HG03354 (cell line): Measurements from ENCODE around the gene RPUSD1.
"Not testable (repeated sequence)": the region's sequence is repeated elsewhere in the genome, so short reads cannot be mapped to it uniquely, and the experiment has no call there.

Experiments used
- ATAC-seq: cut with Tn5 transposase; IDR thresholded peaks from one replicate; pipeline ENCODE4 v1.9.1; 2021; ENCODE audit warnings: mild to moderate bottlenecking; ENCODE audit not compliant: unreplicated experiment, poor library complexity, severe bottlenecking

RPUSD1 gene

GRCh38 chr16:787321-787966 is 737 bp downstream of the RPUSD1 start:
- no peak for ATAC-seq

DNA sequence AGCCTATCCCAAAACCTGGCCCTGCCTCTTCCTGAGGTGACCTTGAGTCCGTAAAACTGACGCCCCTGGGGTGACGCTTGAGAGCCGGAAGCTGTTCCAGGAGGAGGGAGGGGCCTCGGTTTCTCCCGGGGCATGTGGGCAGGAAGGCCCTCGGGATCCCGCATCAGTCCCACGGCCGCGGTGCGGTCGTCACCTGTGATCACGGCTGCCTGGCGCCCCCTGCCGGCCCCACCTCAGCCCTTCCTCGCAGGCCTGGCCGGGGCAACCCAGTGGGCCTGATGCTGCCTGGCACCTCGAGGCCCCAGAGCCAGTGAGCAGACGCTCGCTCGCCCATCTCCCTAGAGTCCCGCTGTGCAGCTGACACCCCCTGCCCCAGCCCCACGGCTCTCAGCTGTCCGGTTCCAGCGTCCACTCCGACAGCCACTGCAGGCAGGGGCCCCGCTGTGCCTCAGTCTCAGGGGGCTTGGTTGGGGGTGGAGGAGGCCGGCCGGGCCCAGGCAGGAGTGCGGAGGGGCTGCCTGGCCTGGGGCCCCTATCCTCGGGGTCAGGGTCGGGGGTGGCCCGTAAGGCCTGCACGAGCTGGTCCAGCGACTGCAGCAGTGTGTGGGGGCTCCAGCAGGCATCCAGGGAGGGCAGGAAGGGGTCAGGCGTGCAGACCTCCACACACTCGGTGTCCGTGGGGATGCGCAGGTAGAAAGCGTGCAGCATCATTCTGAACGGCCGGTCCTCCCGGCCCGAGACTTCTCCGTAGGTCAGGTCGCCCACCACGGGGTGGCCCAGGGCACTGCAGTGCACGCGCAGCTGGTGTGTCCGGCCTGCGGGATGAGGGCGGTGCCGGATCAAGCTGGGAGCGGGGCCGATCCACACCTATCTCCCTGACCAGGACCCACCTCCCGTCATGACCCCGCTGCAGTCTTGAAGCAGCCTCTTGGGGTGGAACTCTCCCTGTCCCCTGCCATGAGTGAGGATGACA is 2.3 kb downstream of the RPUSD1 start:
- ATAC-seq = no peak

GRCh38 chr16:784431-784830 is 3.8 kb downstream of the RPUSD1 start:
- ATAC-seq = no peak

- no peak for ATAC-seq
These were observed 4.6 kb downstream of the RPUSD1 start for GRCh38 chr16:783404-784161.

DNA sequence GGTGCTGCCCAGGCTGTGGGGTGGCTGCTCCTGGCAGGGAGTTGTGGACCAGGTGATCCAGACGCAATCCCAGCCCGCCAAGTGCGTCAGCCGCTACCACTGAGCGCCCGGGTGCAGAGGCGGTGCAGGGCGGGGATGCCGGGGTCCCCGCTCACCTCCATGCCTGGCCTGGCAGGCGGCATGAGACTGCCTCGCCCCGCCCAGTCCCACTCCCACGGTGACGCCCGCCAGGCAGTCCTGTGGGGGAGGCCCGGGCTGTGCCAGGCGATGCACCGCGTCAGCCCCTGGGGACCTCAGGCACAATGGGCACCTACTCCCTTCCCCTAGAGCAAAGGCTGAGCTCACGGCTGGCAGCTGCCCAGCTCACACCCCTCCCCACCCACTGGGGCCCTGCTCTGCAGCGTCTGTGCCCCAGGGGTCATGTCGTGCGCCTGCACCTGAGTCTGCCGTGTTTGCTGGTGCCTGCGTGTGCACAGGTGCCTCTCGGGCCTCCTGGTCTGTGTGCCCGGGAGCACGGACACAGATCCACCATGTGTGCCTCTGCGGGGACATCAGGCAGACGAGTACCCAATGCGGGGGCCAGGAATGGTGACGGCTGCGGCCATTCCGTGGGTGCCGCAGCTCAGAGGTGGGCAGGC is 5.3 kb downstream of the RPUSD1 start:
- ATAC-seq = no peak

DNA sequence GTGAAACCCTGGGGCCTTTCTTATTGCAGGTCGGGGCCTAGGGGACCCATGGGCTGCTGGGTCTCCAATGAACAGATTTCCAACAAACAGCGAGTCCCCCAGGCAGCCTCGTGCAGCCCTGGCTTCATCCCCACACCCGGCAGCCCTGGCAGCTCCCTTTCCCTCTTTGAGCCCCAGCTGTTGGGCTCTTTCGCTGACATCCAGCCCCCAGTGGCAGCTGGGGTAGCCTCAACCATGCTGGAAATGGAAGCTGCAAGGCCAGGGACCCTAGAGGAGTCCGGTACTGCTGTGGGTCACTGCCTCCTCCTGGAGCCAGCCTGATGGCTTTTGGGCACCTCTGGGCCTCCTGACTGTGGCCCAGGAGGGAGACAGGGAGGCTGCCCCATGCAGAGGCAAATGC is 5.9 kb downstream of the RPUSD1 start:
- ATAC-seq = no peak

DNA sequence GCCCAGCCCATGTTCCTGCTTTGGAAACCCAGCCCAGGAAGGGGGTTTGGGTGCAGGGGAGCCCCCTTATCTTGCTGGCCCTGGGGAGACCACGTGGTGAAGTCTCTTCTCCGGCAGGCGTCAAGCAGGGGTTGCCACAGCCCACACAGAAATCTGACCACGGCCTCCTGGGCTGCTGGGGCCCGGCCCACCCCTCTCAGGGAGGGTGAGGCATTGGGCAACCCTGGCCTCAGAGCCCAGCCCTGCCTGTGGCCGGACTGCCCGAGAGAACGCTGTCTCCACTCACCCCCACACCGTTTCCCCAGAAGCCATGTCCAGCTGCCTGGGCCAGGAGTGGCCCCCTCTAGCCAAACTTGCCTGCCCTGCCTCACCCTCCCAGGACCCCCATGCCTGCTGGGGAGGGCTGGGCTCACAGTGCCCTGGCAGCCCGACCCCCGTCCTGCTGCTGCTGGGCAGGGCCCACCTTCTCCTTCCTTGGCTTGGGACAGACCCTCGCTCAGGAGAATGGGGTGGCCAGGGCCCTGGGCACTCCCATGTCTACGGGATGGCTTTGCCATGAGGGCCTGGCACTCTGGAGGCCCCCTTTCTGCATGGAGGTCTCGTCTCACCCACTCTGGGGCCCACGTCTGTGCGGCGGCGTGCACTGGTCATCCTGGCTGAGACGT is 6.7 kb downstream of the RPUSD1 start:
- no peak for ATAC-seq

DNA sequence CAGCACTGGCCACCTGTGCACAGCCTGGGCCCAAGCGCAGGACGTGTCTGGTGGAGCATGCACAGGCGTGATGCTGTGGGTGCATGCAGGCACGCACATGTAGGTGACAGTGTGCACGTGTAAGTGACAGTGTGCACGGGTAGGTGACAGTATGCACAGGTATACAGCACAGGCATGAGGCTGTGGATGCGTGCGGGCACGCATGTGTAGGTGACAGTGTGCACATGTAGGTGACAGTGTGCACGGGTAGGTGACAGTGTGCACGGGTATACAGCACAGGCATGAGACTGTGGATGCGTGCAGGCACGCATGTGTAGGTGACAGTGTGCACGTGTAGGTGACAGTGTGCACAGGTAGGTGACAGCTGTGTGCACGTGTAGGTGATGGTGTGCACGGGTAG is 7.9 kb downstream of the RPUSD1 start:
- no peak for ATAC-seq

DNA sequence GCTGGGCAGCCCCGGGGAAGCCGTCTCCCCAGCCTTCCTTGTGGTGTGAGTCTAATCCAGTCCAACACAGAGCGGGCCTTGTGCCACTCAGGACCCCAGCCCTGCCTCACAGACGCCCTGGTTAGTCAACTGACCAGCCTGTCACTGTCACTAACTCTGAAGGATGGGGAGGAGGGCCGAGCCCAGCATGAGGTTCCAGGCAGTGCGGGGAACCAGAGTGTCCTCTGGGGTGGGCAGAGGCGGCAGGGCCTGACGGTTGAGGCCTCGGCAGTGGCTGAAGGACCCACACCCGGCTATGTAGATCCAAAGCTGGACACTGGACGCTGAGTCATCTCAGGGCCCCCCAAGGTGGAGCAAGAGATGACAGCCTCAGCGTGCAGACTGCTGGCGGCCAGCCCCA is 8.6 kb downstream of the RPUSD1 start:
- ATAC-seq = no peak

- ATAC-seq = no peak
These were observed 9.2 kb downstream of the RPUSD1 start for GRCh38 chr16:778909-779527.

GRCh38 chr16:778447-778846 is 9.7 kb downstream of the RPUSD1 start:
- no peak for ATAC-seq

GRCh38 chr16:777826-778225 is 10.4 kb downstream of the RPUSD1 start:
- ATAC-seq = no peak

DNA sequence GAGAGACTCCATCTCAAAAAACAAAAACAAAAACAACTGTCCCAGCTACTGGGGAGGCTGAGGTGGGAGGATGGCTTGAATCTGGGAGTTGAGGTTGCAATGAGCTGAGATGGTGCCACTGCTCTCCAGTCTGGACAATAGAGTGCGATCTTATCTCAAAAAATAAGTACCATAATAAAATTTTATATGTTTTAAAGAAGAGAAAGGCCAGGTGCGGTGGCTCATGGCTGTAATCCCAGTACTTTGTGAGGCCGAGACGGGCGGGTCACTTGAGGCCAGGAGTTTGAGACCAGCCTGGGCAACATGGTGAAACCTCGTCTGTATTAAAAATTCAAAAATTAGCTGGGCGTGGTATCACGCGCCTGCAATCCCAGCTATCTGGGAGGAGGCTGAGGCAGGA is 11.4 kb downstream of the RPUSD1 start:
- no peak for ATAC-seq

- ATAC-seq = not testable (repeated sequence)
These were observed 11.9 kb downstream of the RPUSD1 start for GRCh38 chr16:776298-776697.

DNA sequence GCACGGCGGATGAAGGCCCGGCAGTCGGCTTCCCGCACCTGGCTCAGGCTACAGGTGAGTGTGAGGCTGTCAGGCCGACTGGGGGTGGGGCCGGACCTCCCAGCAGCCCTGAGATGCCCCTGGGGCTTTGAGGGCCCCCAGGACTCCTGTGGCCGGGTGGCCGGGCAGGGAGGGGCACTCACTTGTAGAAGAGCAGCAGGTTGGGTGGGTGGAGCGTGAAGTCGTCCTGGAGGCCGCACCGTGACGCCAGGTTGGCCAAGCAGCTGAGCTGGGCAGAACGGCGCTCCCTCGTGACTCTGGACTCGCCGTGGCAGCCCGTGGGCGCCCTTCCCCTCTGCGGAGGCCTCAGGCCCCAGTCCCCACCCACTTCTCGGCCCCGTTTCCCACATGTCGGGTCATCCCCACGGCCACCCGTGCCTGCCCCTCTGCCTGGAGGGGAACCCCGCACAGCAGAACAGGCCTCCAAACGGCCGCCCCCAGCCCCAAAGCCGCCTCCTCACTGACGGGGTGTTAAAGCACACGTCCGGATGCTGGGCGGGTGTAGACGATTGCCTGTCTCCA is 12.9 kb downstream of the RPUSD1 start:
- no peak for ATAC-seq

DNA sequence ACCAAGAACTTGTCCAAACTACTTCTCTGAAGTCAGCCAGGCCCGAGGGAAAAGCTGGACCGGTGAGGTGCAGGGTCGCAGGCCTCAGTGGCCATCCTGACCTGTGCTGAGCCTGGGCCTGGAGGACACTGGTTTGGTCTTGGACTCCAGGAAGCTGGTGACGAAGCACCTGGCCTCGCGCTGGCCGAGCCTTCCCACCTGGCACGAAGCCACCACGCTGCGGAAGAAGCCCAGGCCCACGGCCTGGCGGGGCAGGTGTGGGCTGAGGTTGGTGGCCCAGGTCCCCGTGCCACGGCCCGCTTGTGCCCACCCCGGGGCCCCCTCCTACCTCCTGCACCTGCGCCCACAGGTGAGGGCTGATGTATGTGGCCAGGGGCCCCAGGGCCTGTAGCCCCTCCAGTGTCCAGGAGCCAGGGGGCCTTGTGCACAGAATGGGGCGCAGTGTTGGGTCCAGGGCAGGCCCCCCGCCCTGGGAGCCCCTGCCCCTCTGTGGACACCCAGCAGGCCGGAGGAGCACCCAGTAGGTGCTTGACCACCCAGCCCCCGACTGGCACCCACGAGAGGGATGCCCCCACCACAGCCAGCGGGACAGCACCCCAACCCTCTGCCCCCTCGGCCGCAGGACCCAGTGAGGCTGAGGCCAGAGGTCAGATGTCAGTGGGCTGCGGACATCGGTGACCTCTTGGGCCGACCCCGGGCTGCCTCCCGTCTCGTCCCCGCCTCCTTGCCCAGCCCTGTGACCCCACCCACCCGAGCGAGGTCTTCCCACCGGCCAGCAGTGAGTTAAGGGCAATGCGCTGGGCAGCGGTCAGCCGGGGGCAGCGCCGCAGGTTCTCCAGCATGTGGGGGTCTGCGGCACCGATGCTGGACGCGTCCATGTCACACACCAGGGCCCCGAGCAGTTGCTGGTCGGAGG is 13.8 kb downstream of the RPUSD1 start:
- ATAC-seq = no peak

DNA sequence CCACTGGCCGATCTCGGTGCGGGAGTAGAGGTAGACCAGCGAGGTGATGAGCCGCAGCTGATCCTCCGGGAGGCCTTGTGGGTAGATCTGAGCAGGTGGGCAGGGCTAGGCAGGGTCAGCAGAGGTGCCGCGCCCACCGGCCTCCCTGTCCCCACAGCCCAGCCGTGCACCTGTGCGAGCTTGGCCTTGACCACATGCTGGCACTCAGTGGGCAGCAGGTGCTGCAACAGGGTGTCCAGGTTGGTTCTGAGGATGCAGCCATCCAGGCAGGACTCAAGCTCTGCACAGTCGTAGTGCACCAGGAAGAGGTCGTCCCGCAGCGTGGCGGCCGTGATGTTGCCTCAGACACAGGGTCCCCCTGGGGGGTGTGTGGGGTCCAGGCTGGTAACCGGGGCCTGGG is 15.2 kb downstream of the RPUSD1 start:
- ATAC-seq = no peak

GRCh38 chr16:770411-770810 is 17.8 kb downstream of the RPUSD1 start:
- ATAC-seq = no peak
